HFF-Myc (cell line): ENCODE measurements around the gene GPR155.

ENCODE experiments used
- DNase-seq: peaks from one replicate; pipeline ENCODE4 v3.0.0-alpha.2; 2011; ENCODE audit warnings: low read depth; ENCODE audit errors: extremely low read depth
- H3K4me3 ChIP-seq: replicated peaks from 2 replicates; pipeline ENCODE4 v1.5.1; 2011; ENCODE audit warnings: low read depth, mild to moderate bottlenecking, control low read depth, low read length
- CTCF ChIP-seq: IDR thresholded peaks from 2 replicates; pipeline ENCODE4 v1.5.1; 2012; ENCODE audit warnings: mild to moderate bottlenecking, low read depth, low read length, control low read depth; ENCODE audit errors: missing control alignments

GPR155 gene

DNA sequence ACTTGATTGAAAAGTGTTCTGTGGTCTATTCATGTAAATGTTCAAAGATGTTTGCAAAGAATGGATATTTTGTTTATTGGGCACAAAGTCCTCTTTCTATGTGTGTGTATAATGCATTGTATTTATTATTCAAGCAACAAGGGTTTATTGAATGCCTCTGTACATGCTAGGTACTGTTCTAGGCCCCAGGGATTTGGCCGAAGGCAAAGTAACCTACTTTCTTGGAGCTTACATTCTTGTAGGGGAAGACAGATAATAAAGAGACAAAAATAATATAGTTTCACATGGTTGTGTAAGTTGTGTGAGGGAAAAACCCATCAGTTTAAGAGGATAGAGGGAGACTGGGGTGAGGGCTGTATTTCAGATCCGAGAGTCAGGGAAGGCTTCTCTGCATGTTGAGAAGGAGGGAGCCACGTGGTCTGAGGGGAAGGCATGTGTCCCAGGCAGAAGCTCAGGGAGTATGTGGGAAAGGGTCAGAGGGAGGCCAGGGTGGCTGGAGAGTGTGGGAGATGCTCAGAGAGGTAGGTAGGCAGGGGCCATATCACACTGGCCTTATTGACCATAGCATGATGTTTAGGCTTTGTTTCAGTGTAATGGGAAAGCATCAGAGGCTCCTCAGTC lies 40.4 kb upstream of the GPR155 start:
- no peak for DNase-seq
- H3K4me3 ChIP-seq: no peak overlapping the region
- no peak for TF ChIP-seq CTCF

DNA sequence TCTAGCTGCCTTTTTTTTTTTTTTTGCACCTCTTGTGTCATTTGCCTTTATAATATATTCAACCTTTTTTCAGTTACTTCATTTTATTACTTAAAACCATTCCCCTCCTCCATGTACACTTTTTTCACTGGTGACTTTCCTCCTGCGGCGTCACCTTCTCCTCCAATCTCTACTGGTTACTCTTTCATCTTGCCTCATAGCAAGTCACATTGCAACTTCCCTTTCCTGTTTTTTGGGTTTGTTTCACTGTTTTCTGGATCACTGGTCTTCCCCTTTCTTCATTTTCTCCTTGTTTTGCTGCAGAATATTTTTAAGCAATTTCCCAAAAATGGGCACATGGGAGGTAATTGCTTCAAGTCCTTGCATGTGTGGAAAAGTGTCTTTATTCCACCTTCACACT lies 37.7 kb upstream of the GPR155 start:
- no peak for DNase-seq
- H3K4me3 ChIP-seq: no peak overlapping the region
- TF ChIP-seq CTCF: no peak

- no peak overlapping the region for H3K4me3 ChIP-seq
- DNase-seq: no peak
- no peak for TF ChIP-seq CTCF
Observed at GRCh38 chr2:174522553-174522952, 35.7 kb upstream of the GPR155 start.

DNA sequence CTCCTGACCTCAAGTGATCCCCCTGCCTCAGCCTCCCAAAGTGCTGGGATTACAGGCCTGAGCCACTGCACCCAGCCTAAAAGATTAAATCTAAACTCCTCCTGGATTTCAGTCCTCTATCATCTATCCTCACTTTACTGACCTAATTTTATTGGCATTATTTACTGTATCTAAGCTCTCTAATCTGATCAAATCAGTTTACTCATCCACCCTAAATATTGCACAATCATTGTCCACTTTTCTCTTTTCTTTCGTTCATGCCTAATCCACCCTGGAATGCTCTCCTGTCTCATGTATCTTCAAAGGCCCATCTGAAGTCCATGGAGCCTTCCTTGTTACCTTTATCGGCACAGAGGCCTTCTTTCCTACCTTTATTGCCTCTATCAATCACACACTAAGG lies 31.6 kb upstream of the GPR155 start:
- DNase-seq: no peak

DNA sequence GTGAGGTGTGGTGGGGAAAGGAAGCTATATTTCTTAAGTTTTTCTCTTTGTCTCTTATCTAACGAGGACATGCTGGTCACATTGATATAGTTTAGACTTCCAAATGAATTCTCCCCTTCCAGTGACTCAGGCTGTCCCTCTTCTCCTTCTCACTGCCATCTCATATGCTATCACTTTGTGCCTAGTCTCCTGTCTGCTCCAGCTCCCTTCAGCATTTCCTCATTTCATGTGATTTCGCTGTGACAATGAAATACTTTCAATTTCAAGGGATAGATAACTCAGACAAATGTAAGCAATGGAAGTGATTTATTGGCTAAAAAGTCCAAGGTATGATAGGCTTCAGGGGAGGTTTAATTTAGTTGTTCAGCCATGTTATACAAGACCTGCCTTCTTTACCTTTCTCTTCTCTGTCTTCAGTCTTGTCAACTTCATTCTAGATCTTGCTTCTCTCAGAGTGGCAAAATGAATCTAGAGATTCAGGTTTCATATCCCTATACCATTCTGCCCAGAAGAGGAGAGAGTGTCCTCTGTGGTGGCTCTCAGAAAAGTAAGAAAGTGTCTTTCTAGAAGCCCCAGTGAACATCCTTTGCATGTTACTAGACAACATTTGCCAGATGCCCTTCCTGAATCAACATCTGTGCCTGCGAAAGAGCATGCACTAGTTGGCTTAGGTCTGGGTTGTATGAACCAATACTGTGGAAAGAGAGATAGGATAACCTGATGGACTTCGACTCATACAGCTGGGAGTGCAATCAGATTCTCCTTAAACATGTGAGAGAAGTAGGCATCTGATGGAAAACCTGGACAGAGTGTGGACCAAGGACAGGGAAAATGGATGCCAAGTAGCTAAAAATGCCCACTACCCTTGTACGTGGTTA lies 29.9 kb upstream of the GPR155 start:
- no peak for TF ChIP-seq CTCF
- DNase-seq: no peak
- no peak overlapping the region for H3K4me3 ChIP-seq

More for the DNA sequence above, 31.6 kb upstream of the GPR155 start:
- H3K4me3 ChIP-seq: no peak overlapping the region
- TF ChIP-seq CTCF: no peak

DNA sequence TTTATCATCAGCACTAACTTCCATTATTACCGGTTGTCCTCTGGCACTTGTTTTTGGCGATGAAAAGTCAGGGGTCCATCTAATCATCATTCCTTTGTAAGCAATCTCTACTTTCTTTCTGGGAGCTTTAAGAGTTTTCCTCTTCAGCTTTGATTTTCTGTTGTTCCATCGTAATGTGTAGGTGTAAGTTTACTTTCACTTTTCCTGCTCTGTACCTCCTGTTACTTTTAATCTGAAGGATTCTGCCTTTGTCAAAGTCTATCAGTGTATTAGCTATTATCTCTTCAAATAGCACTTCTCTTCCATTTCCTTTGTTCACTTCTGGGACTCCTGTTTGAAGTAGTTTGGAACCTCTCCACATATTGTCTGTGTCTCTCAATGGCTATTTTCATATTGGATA lies 25.5 kb upstream of the GPR155 start:
- DNase-seq: no peak
- no peak for TF ChIP-seq CTCF
- H3K4me3 ChIP-seq: no peak overlapping the region
